Measurements from ENCODE around the gene ADD3.

DNA sequence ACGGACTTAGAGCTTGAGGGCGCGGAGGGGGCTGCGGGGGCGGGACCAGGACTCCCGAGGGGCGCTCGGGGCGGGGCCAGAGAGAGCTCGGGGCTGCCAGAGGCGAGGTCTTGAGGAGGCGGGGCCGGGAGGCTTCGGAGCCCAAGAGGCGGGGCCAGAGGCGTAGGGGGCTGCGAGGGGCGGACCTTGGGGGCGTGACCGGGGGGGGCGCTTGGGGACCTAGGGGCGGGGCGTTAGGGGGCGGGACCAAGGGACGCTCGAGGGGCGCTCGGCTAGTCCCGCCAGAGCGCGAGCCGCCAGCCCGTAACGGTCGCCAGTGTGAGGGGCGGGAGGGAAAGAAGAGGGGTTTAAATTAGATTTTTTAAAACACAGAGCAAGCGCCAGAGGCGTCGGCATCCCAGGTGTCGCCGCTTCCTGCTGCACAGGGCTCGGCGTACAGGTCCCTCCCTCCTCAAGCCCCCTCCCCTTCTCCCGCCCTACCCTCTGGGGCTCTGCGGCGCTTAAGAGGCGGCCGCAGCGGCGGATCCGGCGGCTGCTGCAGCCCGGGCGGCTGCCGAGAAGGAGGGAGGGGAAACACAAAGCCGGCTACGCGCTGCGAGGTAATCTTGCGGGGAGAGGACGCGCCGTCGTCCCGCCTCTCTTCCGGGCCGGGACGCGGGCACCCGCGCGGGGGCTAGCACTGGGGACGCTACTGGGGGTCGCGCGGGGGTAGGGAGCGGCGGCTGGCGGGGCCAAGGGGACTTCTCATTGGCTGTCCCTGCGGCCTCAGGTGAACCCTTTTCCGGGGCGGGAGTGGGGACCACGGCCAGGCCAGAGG is at the start of gene ADD3:
- TF ChIP-seq GATA3 (IDR thresholded peaks at IDR 0.05; ENCODE audit: low read depth, low read length) (no peak), GATA2 (IDR thresholded peaks at IDR 0.05; ENCODE audit: low read depth, low read length) (no peak)
